Trophoblast cell (in vitro differentiated cells and primary cell): ENCODE results near the gene TRDN.

Source experiments
- DNase-seq, 2 donors: peaks; one replicate each; pipeline ENCODE4 v3.0.0-alpha.2; 2016
- H2AFZ ChIP-seq: 2 replicates; pipeline ENCODE4 v1.6.1; 2013; ENCODE audit warnings: low read length, moderate library complexity, mild to moderate bottlenecking; ENCODE audit not compliant: insufficient read depth, poor library complexity
- H2AK5ac ChIP-seq: 2 replicates; pipeline ENCODE4 v1.6.1; 2013; ENCODE audit warnings: mild to moderate bottlenecking, low read length
- H2BK120ac ChIP-seq: 2 replicates; pipeline ENCODE4 v1.6.1; 2013; ENCODE audit warnings: low read length, mild to moderate bottlenecking, moderate library complexity; ENCODE audit not compliant: insufficient read depth, poor library complexity
- H2BK12ac ChIP-seq: 2 replicates; pipeline ENCODE4 v1.6.1; 2013; ENCODE audit warnings: mild to moderate bottlenecking, low read length, moderate library complexity
- H2BK5ac ChIP-seq: 2 replicates; pipeline ENCODE4 v1.6.1; 2013; ENCODE audit warnings: low read length, low read depth, moderate library complexity, mild to moderate bottlenecking; ENCODE audit not compliant: poor library complexity
- H3K14ac ChIP-seq: 2 replicates; pipeline ENCODE4 v1.6.1; 2013; ENCODE audit warnings: mild to moderate bottlenecking, low read length
- H3K18ac ChIP-seq: 2 replicates; pipeline ENCODE4 v1.6.1; 2013; ENCODE audit warnings: mild to moderate bottlenecking, low read length
- H3K23ac ChIP-seq: 2 replicates; pipeline ENCODE4 v1.6.1; 2013; ENCODE audit warnings: low read length
- H3K27ac ChIP-seq: 2 replicates; pipeline ENCODE4 v1.5.1; 2013; ENCODE audit warnings: low read depth, mild to moderate bottlenecking, inconsistent platforms, low read length, moderate library complexity
- H3K27me3 ChIP-seq: 2 replicates; pipeline ENCODE4 v1.6.1; 2013; ENCODE audit warnings: inconsistent platforms, mild to moderate bottlenecking, low read length, moderate library complexity; ENCODE audit not compliant: insufficient read depth
- H3K36me3 ChIP-seq, 2 experiments: 1 replicate in 1 of 2; 2 replicates in 1 of 2; pipeline ENCODE4 v1.6.1; 2013; ENCODE audit warnings: low read length in 2 of 2, mild to moderate bottlenecking in 2 of 2, moderate library complexity in 1 of 2; ENCODE audit not compliant: insufficient read depth in 2 of 2, control insufficient read depth in 1 of 2
- H3K4ac ChIP-seq: 2 replicates; pipeline ENCODE4 v1.6.1; 2013; ENCODE audit warnings: low read depth, mild to moderate bottlenecking, low read length, moderate library complexity
- H3K4me1 ChIP-seq, 2 experiments: 1 replicate in 1 of 2; 2 replicates in 1 of 2; pipeline ENCODE4 v1.6.1; 2013; ENCODE audit warnings: low read length in 2 of 2, mild to moderate bottlenecking in 2 of 2, moderate library complexity in 1 of 2; ENCODE audit not compliant: insufficient read depth in 2 of 2, control insufficient read depth in 1 of 2
- H3K4me2 ChIP-seq: 2 replicates; pipeline ENCODE4 v1.6.1; 2013; ENCODE audit warnings: inconsistent platforms, mild to moderate bottlenecking, low read length, moderate library complexity
- H3K4me3 ChIP-seq: 2 replicates; pipeline ENCODE4 v1.5.1; 2013; ENCODE audit warnings: mild to moderate bottlenecking, low read depth, low read length, inconsistent platforms
- H3K79me1 ChIP-seq: one replicate; pipeline ENCODE4 v1.6.1; 2013; ENCODE audit warnings: low read length
- H3K79me2 ChIP-seq: 2 replicates; pipeline ENCODE4 v1.6.1; 2013; ENCODE audit warnings: low read length, mild to moderate bottlenecking; ENCODE audit not compliant: control insufficient read depth, insufficient read depth, poor library complexity
- H3K9ac ChIP-seq: 2 replicates; pipeline ENCODE4 v1.6.1; 2013; ENCODE audit warnings: mild to moderate bottlenecking, low read length
- H3K9me3 ChIP-seq: 2 replicates; pipeline ENCODE4 v1.6.1; 2013; ENCODE audit warnings: low read depth, mild to moderate bottlenecking, control low read depth, inconsistent platforms, low read length; ENCODE audit not compliant: insufficient read depth
- H4K12ac ChIP-seq: 2 replicates; pipeline ENCODE4 v1.6.1; 2013; ENCODE audit warnings: low read depth, mild to moderate bottlenecking, low read length, moderate library complexity
- H4K8ac ChIP-seq: 2 replicates; pipeline ENCODE4 v1.6.1; 2013; ENCODE audit warnings: low read depth, mild to moderate bottlenecking, low read length, moderate library complexity
- H4K91ac ChIP-seq: one replicate; pipeline ENCODE4 v1.6.1; 2013; ENCODE audit warnings: low read depth, mild to moderate bottlenecking, low read length, moderate library complexity
- WGBS: extraction: QIAGEN DNeasy Blood & Tissue Kit; methylation state at CpG from one replicate; pipeline ENCODE4 v1.1.7; 2013; ENCODE audit warnings: missing lambda C conversion rate; ENCODE audit not compliant: insufficient read length, insufficient coverage; ENCODE audit errors: extremely low coverage; 5-methylcytosine and 5-hydroxymethylcytosine counted together

Gene TRDN

GRCh38 chr6:123661105-123661891 lies 24.5 kb upstream of the TRDN start:
- no peak overlapping the region for H2BK120ac ChIP-seq
- H3K27ac ChIP-seq: no peak overlapping the region
- no peak overlapping the region for H2BK5ac ChIP-seq
- H3K4ac ChIP-seq: no peak overlapping the region
- no peak overlapping the region for H3K14ac ChIP-seq
- no peak overlapping the region for H4K8ac ChIP-seq
- no peak overlapping the region for H2AFZ ChIP-seq
- H3K36me3 ChIP-seq: no peaks in the 10 kb centered on the region
- no peak overlapping the region for H2AK5ac ChIP-seq
- no peak overlapping the region for H3K18ac ChIP-seq
- H3K9ac ChIP-seq: no peak overlapping the region
- no peak overlapping the region for H2BK12ac ChIP-seq
- H3K4me2 ChIP-seq: no peak overlapping the region
- no peak overlapping the region for H3K23ac ChIP-seq
- H3K9me3 ChIP-seq: no peaks in the 10 kb centered on the region
- DNase-seq: no peak
- H4K12ac ChIP-seq: no peak overlapping the region
- H3K4me3 ChIP-seq: no peak overlapping the region
- no peaks in the 10 kb centered on the region for H3K27me3 ChIP-seq
- no peak overlapping the region for H4K91ac ChIP-seq
- no peaks in the 10 kb centered on the region for H3K4me1 ChIP-seq
- H3K79me1 ChIP-seq: no peaks in the 10 kb centered on the region
- WGBS: 100% methylated on average over 1 of the region's 5 CpGs
- H3K79me2 ChIP-seq: no peaks in the 10 kb centered on the region

- Histone ChIP-seq H3K4me2 (no peak overlapping the region), H4K12ac (no peak overlapping the region), H2AK5ac (no peak overlapping the region), H2BK12ac (no peak overlapping the region), H3K36me3 (no peaks in the 10 kb centered on the region), H3K27ac (no peak overlapping the region), H2BK120ac (no peak overlapping the region), H3K23ac (no peak overlapping the region), H2AFZ (no peak overlapping the region), H3K4me1 (no peaks in the 10 kb centered on the region), H3K18ac (no peak overlapping the region), H2BK5ac (no peak overlapping the region), H3K9me3 (no peaks in the 10 kb centered on the region), H3K79me1 (no peaks in the 10 kb centered on the region), H3K4me3 (no peak overlapping the region), H3K79me2 (no peaks in the 10 kb centered on the region), H3K9ac (no peak overlapping the region), H3K4ac (no peak overlapping the region), H3K14ac (no peak overlapping the region), H4K8ac (no peak overlapping the region), H4K91ac (no peak overlapping the region), H3K27me3 (no peaks in the 10 kb centered on the region)
- WGBS: no CpG with 5 or more reads among the region's 5 CpGs
- DNase-seq: no peak
These were observed 23.4 kb upstream of the TRDN start for GRCh38 chr6:123659960-123660748.

GRCh38 chr6:123658848-123659247 lies 22.1 kb upstream of the TRDN start:
- Histone ChIP-seq H3K4me3 (no peak overlapping the region), H3K23ac (no peak overlapping the region), H3K9ac (no peak overlapping the region), H3K79me2 (no peaks in the 10 kb centered on the region), H3K18ac (no peak overlapping the region), H3K14ac (no peak overlapping the region), H3K4ac (no peak overlapping the region), H3K4me1 (no peaks in the 10 kb centered on the region), H3K79me1 (no peaks in the 10 kb centered on the region), H2BK5ac (no peak overlapping the region), H3K27ac (no peak overlapping the region), H2BK120ac (no peak overlapping the region), H3K27me3 (no peaks in the 10 kb centered on the region), H3K36me3 (no peaks in the 10 kb centered on the region), H4K91ac (no peak overlapping the region), H3K9me3 (no peaks in the 10 kb centered on the region), H4K8ac (no peak overlapping the region), H2AK5ac (no peak overlapping the region), H2AFZ (no peak overlapping the region), H4K12ac (no peak overlapping the region), H3K4me2 (no peak overlapping the region), H2BK12ac (no peak overlapping the region)
- WGBS: no CpG with 5 or more reads among the region's 1 CpG
- no peak for DNase-seq

DNA sequence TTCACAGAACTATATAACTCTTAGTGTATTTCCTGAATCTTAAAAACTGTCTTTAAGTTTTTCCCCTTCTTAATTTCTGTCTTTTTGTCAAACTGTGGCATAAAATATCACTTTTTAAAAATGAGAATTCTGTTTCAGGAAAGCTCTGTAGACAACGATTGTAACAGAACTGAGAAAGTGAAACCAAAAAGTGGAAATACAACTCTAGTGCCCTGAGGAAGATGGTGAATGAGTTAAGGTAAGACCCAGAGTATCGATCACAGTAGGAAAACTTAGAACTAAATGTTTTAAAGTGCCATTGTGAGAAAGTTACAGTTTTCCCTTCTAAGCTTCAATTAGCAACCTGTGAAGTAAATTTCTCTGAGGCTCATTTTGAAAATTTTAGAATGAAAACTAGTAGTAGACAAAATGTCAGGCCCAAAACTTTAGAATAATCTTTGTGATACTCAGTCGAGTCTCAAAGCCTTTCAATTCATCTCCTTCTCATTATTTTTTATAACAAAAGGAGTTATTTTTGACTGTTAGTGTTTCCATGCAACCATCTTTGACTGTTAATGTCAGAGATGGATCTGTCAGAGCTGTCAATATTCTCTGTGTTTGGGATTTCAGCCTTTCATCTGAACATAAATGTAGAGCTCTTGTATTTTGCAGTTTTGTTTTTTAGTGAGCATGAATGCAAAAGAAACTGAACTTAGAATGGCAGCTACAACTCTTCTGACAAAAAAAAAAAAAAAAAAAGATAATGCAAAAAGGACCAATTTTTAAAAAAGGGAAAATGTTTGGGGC lies 19.0 kb upstream of the TRDN start:
- Histone ChIP-seq H2AFZ (no peak overlapping the region), H3K9me3 (no peaks in the 10 kb centered on the region), H3K23ac (no peak overlapping the region), H2BK5ac (no peak overlapping the region), H2AK5ac (no peak overlapping the region), H4K8ac (no peak overlapping the region), H3K4me1 (no peaks in the 10 kb centered on the region), H3K79me2 (no peaks in the 10 kb centered on the region), H2BK12ac (no peak overlapping the region), H3K14ac (no peak overlapping the region), H3K79me1 (no peaks in the 10 kb centered on the region), H4K12ac (no peak overlapping the region), H3K36me3 (no peaks in the 10 kb centered on the region), H3K9ac (no peak overlapping the region), H3K4ac (no peak overlapping the region), H2BK120ac (no peak overlapping the region), H3K4me2 (no peak overlapping the region), H3K4me3 (no peak overlapping the region), H3K27ac (no peak overlapping the region), H3K18ac (no peak overlapping the region), H4K91ac (no peak overlapping the region), H3K27me3 (no peaks in the 10 kb centered on the region)
- no CpG with 5 or more reads among the region's 3 CpGs for WGBS
- no peak for DNase-seq
